ENCODE measurements around the gene CLTB.

Gene CLTB

DNA sequence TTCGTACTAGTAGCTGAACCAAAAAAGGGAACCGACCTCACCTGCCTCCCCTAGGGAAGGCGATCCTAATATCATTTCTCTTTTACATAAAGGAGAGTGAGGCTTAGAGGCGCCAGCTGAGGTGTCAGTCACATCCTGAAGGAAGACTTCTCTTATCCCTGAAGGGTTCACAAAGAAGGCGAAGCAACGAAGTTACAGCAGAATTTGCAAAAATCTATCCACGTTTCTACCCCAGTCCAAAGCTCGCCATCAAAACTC lies 54.2 kb downstream of the CLTB start:
- CTCF ChIA-PET, result interaction anchor here (1.5 to 1.8 kb wide), 3 partner anchors 24 to 181 kb away, joined by 3 to 4 read pairs (median 4); partner anchors contain the start of gene FAF2
- no peak for DNase-seq (ENCODE audit: extremely low spot score)
- POLR2A ChIA-PET, result interaction anchor here (0.8 to 3.0 kb wide), 5 partner anchors 9 to 26 kb away, joined by 3 to 34 read pairs (median 6); partner anchors contain the start of genes HIGD2A and NOP16
- TF ChIP-seq, protein P1, sequence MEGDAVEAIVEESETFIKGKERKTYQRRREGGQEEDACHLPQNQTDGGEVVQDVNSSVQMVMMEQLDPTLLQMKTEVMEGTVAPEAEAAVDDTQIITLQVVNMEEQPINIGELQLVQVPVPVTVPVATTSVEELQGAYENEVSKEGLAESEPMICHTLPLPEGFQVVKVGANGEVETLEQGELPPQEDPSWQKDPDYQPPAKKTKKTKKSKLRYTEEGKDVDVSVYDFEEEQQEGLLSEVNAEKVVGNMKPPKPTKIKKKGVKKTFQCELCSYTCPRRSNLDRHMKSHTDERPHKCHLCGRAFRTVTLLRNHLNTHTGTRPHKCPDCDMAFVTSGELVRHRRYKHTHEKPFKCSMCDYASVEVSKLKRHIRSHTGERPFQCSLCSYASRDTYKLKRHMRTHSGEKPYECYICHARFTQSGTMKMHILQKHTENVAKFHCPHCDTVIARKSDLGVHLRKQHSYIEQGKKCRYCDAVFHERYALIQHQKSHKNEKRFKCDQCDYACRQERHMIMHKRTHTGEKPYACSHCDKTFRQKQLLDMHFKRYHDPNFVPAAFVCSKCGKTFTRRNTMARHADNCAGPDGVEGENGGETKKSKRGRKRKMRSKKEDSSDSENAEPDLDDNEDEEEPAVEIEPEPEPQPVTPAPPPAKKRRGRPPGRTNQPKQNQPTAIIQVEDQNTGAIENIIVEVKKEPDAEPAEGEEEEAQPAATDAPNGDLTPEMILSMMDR (IDR thresholded peaks at IDR 0.05; ENCODE audit: control extremely low read depth, extremely low read depth, low read depth, missing control alignments), result no peak

GRCh38 chr5:176361437-176362232 lies 54.7 kb downstream of the CLTB start, which contains the start of gene KIAA1191:
KIAA1191 (minus strand) TSS chr5:176361764; CDS start chr5:176359508, 2,256 bp downstream.
- ChIA-PET CTCF (interaction anchor here (1.5 to 1.8 kb wide), 3 partner anchors 25 to 182 kb away, joined by 3 to 4 read pairs (median 4); partner anchors contain the start of gene FAF2), POLR2A (interaction anchor here (0.6 to 3.0 kb wide), 9 partner anchors 10 to 494 kb away, joined by 3 to 34 read pairs (median 5); partner anchors contain the start of genes HIGD2A and NOP16)
- TF ChIP-seq, protein P1 (IDR thresholded peaks at IDR 0.05; ENCODE audit: control extremely low read depth, extremely low read depth, low read depth, missing control alignments), result no peak
- DNase-seq (ENCODE audit: extremely low spot score), result peak; percentile 93

DNA sequence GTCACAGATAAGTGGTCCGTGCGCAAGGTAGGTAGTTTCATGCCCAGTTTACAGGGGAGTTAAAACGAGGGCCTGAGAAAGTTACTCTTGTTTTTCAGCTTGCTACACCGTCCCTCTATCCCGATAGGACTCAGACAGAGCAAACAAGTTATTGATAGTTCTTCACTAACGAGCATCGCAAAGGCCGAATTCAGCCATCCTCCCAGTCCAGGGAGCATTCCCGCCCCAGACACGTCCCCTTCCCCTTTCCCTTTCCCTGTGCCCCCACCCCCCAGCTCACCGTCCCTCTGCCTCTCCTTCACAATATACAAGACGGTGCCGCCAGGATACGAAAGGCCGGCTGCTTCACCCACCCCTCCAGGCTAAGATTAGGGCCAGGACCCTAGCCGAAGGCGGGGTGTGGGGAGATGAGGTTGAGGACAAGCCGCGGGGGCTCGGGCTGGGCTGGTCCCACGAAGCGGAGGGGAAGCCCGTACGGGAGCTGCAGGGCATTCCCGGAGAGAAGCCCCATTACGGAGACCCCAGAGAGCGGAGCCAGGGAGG lies 55.4 kb downstream of the CLTB start:
- no peak for DNase-seq (ENCODE audit: extremely low spot score)
- TF ChIP-seq, protein P1 (IDR thresholded peaks at IDR 0.05; ENCODE audit: control extremely low read depth, extremely low read depth, low read depth, missing control alignments), result no peak
- CTCF ChIA-PET, result interaction anchor here (1.2 to 1.8 kb wide), 2 partner anchors 9 to 26 kb away, joined by 3 to 4 read pairs; no protein-coding TSS in a partner anchor
- POLR2A ChIA-PET, result interaction anchor here (0.6 to 3.0 kb wide), 9 partner anchors 9 to 1002 kb away, joined by 3 to 34 read pairs (median 5); partner anchors contain the start of genes HIGD2A and NOP16

- ChIA-PET CTCF (interaction anchor here (1.2 kb wide), 1 partner anchor 10 kb away, joined by 3 read pairs; no protein-coding TSS in a partner anchor), POLR2A (no interaction called here)
- TF ChIP-seq, protein P1 (IDR thresholded peaks at IDR 0.05; ENCODE audit: control extremely low read depth, extremely low read depth, low read depth, missing control alignments), result no peak
- DNase-seq (ENCODE audit: extremely low spot score), result no peak
These were observed 56.7 kb downstream of the CLTB start for GRCh38 chr5:176359658-176360057.

- ChIA-PET CTCF (interaction anchor here (1.3 kb wide), 1 partner anchor 34 kb away, joined by 3 read pairs; no protein-coding TSS in a partner anchor), POLR2A (no interaction called here)
- TF ChIP-seq, protein P1 (IDR thresholded peaks at IDR 0.05; ENCODE audit: control extremely low read depth, extremely low read depth, low read depth, missing control alignments), result no peak
- DNase-seq (ENCODE audit: extremely low spot score), result no peak
These were observed 60.2 kb downstream of the CLTB start for GRCh38 chr5:176356179-176356566.

- TF ChIP-seq, protein P1 (IDR thresholded peaks at IDR 0.05; ENCODE audit: control extremely low read depth, extremely low read depth, low read depth, missing control alignments), result no peak
- ChIA-PET CTCF (interaction anchor here (1.3 to 1.5 kb wide), 3 partner anchors 12 to 35 kb away, joined by 3 to 5 read pairs (median 4); no protein-coding TSS in a partner anchor), POLR2A (no interaction called here)
- DNase-seq (ENCODE audit: extremely low spot score), result no peak
These were observed 60.8 kb downstream of the CLTB start for GRCh38 chr5:176355400-176356178.
